ENCODE results near the gene NPNT. TPM values are rescaled to one million over a fixed set of nuclear protein-coding genes. Genes with fewer than 3 reads are reported as not detected.

NPNT gene
- total RNA-seq, 4 donors from 2014 or later: 43.2 to 87.0 (median 59.4) TPM

- Histone ChIP-seq H3K4me1 (peaks cover 0 to 13% (median 10%) of the 10 kb centered on the region in 4 donors), H3K27me3 (no peaks in the 10 kb centered on the region), H3K4me3 (no peak overlapping the region), H3K9me3 (no peaks in the 10 kb centered on the region), H3K36me3 (no peaks in the 10 kb centered on the region), H3K27ac (replicated peaks in 1 of 4) (no peak overlapping the region)
- DNase-seq (ENCODE audit: extremely low spot score): no peak
- TF ChIP-seq CTCF (IDR thresholded peaks at IDR 0.05) (no peak), EP300 (IDR thresholded peaks at IDR 0.05) (no peak), POLR2AphosphoS5 (IDR thresholded peaks at IDR 0.05) (no peak), POLR2A (IDR thresholded peaks at IDR 0.05; ENCODE audit: low read depth) (no peak)
- intact Hi-C loops (cut with DNase I): no loop called here
- 85% methylated on average over 7 of the region's 7 CpGs for WGBS
Measured at GRCh38 chr4:105996845-105997244, 101.6 kb downstream of the NPNT start.

- Histone ChIP-seq H3K27ac (replicated peaks in 1 of 4) (no peak overlapping the region), H3K27me3 (no peaks in the 10 kb centered on the region), H3K9me3 (no peaks in the 10 kb centered on the region), H3K4me3 (no peak overlapping the region), H3K4me1 (peaks cover 0 to 13% (median 10%) of the 10 kb centered on the region in 4 donors), H3K36me3 (no peaks in the 10 kb centered on the region)
- 66% methylated on average over 7 of the region's 7 CpGs for WGBS
- intact Hi-C loops (cut with DNase I): no loop called here
- TF ChIP-seq EP300 (IDR thresholded peaks at IDR 0.05) (no peak), POLR2A (IDR thresholded peaks at IDR 0.05; ENCODE audit: low read depth) (no peak), POLR2AphosphoS5 (IDR thresholded peaks at IDR 0.05) (no peak), CTCF (IDR thresholded peaks at IDR 0.05) (no peak)
- no peak for DNase-seq (ENCODE audit: extremely low spot score)
Measured at GRCh38 chr4:105998171-105999063, 103.1 kb downstream of the NPNT start.

- no peaks in the 10 kb centered on the region for H3K36me3 ChIP-seq
- no peak for DNase-seq (ENCODE audit: extremely low spot score)
- no peak overlapping the region for H3K27ac ChIP-seq (replicated peaks in 1 of 4)
- TF ChIP-seq EP300 (IDR thresholded peaks at IDR 0.05) (no peak), POLR2A (IDR thresholded peaks at IDR 0.05; ENCODE audit: low read depth) (no peak), POLR2AphosphoS5 (IDR thresholded peaks at IDR 0.05) (no peak), CTCF (IDR thresholded peaks at IDR 0.05) (no peak)
- no peaks in the 10 kb centered on the region for H3K9me3 ChIP-seq
- H3K4me3 ChIP-seq: no peak overlapping the region
- intact Hi-C loops (cut with DNase I): no loop called here
- 52% methylated on average over 2 of the region's 2 CpGs for WGBS
- H3K27me3 ChIP-seq: no peaks in the 10 kb centered on the region
- H3K4me1 ChIP-seq: no peaks in the 10 kb centered on the region
Measured at GRCh38 chr4:106002994-106003393, 107.7 kb downstream of the NPNT start.

GRCh38 chr4:106010761-106011160 lies 115.5 kb downstream of the NPNT start:
- Histone ChIP-seq H3K4me1 (no peaks in the 10 kb centered on the region), H3K27me3 (no peaks in the 10 kb centered on the region), H3K4me3 (no peak overlapping the region), H3K9me3 (peaks cover 0 to 12% (median 7%) of the 10 kb centered on the region in 4 donors), H3K27ac (replicated peaks in 1 of 4) (no peak overlapping the region), H3K36me3 (no peaks in the 10 kb centered on the region)
- DNase-seq (ENCODE audit: extremely low spot score): no peak
- intact Hi-C loops (cut with DNase I): no loop called here
- no peak for TF ChIP-seq EP300 (IDR thresholded peaks at IDR 0.05)
- no peak for TF ChIP-seq POLR2AphosphoS5 (IDR thresholded peaks at IDR 0.05)
- no peak for TF ChIP-seq CTCF (IDR thresholded peaks at IDR 0.05)
- no peak for TF ChIP-seq POLR2A (IDR thresholded peaks at IDR 0.05; ENCODE audit: low read depth)
- 91% methylated on average over 2 of the region's 2 CpGs for WGBS
